ENCODE data around the gene NCAM2.

- no peak for TF ChIP-seq CTCF (IDR thresholded peaks at IDR 0.05)
- TF ChIP-seq POLR2A (IDR thresholded peaks at IDR 0.05) = no peak
Observed at GRCh38 chr21:21067375-21067774, 69.2 kb downstream of the NCAM2 start.
